Activated effector memory CD4-positive, alpha-beta T cell treated with anti-CD3 and anti-CD28 coated beads, Interleukin-2, amount 50 U/mL, for 16 hours (primary cell): ENCODE data around the gene MEF2C.

ENCODE experiments used
- DNase-seq: peaks from one replicate; pipeline ENCODE4 v3.0.0-alpha.2; 2020

Gene MEF2C

GRCh38 chr5:88888291-88888690, 5.3 kb upstream of the MEF2C start:
- DNase-seq, result no peak

DNA sequence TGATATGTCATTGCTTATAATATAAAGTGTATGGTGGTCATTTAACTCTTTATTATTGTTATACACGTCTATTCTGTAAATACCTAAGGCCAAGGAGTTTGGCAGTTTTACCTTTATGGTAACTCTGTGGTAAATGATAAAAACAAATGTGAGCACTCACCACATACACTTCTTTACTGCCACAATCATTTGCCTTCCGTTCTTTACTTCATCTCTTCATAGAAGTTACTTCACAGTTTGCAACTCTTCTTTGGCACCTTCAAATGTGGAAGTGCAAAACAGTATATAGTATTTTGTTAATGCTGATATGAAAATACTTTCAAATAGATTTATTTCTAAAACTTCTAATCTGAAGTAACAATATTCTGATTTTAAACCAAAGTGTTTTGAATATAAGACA, 4.4 kb upstream of the MEF2C start:
- DNase-seq, result no peak

DNA sequence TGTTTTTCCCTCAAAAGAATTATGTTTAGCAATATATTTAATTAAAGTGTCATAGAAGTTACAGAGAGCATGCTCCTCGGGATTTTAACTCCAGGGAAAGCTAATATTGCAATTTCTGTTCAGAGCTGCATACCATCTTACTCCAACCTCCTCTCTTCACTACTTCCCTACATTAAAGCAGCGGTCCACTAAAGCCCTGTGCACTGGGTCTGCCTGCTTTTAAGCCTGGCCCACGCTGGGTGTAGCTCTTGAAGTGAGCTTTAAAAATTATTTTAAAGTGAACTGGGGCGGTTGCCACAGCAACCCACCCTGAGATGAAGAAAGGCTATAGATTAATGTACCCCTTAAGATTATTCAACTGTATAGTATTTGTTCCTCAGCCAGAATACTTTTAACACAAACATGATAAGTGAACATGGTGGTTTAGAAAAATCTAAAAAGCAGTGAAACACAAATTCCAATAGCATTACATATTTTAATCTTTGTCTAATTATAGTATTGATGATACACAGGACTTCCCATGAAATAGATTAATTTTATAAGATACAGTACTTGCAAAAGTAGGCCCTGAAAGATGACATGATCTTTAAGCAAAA, 3.9 kb upstream of the MEF2C start:
- DNase-seq, result no peak

DNA sequence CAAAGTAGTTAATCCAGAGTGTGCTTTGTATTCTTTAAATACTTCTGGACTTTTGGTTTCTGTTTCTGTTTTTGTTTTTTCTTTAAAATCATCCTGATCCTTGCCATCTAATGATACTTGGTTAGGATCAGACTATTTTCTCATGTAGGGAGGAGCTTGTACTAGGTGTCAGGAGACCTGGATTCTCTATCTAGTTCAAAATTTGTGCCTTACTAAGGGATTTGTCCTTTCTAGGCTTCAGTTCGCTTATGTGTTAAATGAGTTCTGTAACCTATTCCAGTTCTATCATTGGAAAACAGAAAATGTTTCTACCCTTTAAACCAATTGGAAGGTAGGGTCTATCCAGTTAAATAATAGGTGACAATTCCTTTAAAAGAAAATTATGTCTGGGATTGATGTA, 3.3 kb upstream of the MEF2C start:
- DNase-seq, result no peak

GRCh38 chr5:88885002-88885401, 2.0 kb upstream of the MEF2C start:
- DNase-seq, result no peak

DNA sequence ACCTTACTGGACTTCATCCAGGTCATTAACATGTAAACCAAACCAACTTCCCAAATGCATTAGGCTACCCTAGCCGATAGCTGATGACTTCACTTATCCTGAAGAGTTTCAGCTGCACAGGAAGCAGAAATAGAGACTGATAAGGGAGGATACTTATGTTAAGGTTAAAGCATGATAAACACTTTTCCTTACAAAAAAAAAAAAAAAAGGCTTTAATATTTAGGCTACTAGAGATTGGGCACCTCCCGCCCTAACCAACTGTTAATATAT, 1.6 kb upstream of the MEF2C start:
- no peak for DNase-seq

DNA sequence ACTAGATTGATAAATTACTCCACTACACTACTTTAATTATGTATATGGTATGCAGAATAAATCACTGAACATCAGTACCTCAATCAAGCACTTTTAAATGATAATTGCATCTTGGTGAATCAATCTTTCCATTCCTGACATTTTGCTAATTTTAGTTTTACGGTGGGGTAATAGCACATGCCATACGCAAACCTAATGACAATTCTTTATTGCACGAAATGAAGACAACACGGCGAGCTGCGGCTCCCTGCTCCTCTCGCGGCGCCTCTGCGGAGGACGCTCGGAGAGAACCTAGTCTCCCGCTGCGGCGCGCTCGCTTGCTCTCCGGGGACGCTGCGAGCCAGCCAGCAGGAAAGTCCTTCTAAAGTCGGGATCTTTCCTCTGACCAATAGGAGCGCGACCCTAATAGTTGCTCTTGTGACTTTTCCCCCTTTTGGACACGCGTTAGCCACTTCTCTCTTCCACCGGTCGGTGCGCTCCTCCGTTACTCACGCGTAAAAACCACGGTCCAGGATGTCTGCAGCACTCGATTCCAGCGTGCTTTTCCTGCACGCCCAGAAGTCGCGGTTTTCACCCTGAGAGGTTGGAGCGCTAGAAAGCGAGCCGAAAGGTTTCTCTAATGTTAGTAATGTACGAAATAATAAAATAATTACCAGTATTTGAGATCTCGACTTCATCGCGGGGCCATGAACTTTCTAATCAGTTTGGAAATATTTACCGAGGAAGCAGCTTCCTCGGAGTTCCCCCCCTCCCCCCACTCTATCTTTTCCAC, 1.0 kb upstream of the MEF2C start:
- no peak for DNase-seq

DNA sequence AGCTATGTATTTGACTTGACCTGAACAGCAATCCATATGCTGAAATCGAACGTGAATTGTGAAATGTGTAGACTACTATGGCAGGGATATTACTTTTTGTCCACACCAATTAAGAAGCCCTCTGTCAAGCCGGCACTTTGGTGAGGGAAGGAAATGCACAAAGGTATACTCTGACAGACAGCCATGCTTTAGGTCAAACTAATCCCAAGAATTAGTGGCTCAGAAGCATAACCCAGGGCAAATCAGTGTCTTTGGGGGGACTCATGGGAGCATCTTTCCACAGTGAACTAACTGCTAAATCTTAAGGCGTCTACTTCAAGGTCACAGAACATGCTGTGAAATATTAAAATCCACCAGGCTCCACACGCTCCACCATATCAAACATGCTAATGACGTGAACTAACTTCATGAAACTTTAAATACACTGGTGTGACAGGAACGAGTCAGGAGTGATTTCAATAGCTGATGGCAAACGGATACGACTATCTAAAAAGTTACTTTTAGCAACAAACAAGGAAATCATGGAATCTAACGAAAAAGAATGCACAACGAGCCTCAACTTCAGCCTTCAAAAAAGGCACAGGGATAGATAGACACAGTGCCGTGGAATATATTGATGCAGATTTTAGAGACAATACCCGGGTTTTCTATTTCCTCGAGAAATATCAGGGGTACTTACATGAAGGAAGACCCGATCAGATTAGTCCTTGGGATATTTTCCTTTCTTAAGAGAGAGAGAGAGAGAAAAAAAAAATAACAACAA, 527 bp downstream of the MEF2C start:
- no peak for DNase-seq

- no peak for DNase-seq
Observed at GRCh38 chr5:88881571-88881971, 1.4 kb downstream of the MEF2C start.

- no peak for DNase-seq
Observed at GRCh38 chr5:88880201-88880600, 2.8 kb downstream of the MEF2C start.

- DNase-seq, result no peak
Observed at GRCh38 chr5:88879724-88880123, 3.3 kb downstream of the MEF2C start.

- no peak for DNase-seq
Observed at GRCh38 chr5:88878976-88879375, 4.0 kb downstream of the MEF2C start.

GRCh38 chr5:88877826-88878225, 5.2 kb downstream of the MEF2C start:
- DNase-seq, result no peak

GRCh38 chr5:88876714-88877113, 6.3 kb downstream of the MEF2C start:
- no peak for DNase-seq

- no peak for DNase-seq
Observed at GRCh38 chr5:88875341-88876234, 7.4 kb downstream of the MEF2C start.

GRCh38 chr5:88873447-88873846, 9.5 kb downstream of the MEF2C start:
- no peak for DNase-seq

- DNase-seq, result no peak
Observed at GRCh38 chr5:88872971-88873370, 10.0 kb downstream of the MEF2C start.

DNA sequence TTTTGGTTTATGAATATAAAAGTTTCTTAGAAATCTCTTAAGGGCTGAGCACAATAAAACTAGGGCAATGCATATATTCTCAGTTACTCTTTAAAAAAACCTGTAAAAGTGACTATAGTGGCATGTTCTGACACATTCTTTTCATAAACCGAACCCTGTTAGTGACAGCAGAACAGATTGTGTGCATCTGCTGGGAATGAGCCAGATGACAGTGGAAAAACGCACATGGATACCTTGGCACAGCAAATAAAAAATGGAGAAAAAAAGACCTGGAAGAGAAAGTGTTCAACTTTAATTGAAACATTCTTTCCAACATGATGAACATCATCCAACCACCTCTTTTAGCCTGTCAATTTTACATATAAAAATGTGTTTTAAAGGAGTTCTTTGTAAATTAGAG, 12.7 kb downstream of the MEF2C start:
- no peak for DNase-seq

DNA sequence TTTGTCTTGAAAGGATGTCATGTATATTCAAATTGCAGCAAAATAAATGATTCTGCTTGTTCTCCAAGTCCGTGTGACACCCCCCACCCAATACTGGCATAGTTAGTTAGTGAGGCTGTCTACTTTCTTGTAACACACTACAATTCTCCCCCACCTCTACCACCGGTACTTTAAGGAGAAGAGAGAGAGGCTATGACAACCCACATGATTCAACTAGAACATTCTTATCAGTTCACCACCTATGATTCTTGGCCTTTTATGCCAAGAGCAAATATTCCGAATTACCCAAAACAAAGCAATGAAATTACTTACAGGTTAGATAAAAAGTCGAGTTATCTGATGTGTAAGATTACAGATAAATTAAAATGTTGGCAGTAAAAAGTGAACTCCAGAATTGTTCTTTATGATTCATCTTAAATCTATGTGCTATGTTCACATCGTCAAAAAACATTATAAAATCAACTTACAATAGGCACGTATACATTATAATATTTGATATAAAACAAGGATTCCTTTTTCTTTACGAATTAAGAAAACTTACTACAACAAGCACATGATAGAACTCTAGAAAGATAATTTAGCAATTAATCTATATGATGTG, 14.4 kb downstream of the MEF2C start:
- DNase-seq, result no peak

DNA sequence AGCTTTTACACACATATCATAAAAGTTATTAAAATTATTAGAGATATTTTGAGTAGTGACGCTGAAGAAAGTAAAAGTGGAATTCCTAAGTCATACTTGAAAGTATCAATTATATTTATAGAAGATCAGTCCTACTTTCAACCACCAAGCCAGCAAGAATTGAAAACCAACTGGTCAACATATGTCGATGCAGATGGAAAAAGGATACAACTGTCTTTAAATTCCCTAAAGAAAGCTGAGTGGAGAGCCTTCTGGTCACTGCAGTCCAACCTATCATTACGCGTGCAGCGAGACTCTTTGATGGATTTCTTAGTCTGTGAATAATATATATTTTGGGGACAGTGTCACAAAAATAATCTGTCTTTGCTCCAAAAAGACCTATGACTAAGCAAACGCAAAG, 15.3 kb downstream of the MEF2C start:
- no peak for DNase-seq

GRCh38 chr5:88863523-88863922, 19.5 kb downstream of the MEF2C start:
- no peak for DNase-seq

GRCh38 chr5:88862547-88863175, 20.3 kb downstream of the MEF2C start:
- no peak for DNase-seq
